IPS DF 6.9 (cell line): Measurements from ENCODE around the gene DAB2.
"Not testable (repeated sequence)": the region's sequence is repeated elsewhere in the genome, so short reads cannot be mapped to it uniquely, and the experiment has no call there.

Experiments used
- DNase-seq: peaks from one replicate; pipeline ENCODE4 v3.0.0-alpha.2; 2013; ENCODE audit warnings: low read depth, low spot score
- H3K27ac ChIP-seq: one replicate; pipeline ENCODE4 v1.5.1; 2013; ENCODE audit warnings: low read length, control low read depth
- H3K27me3 ChIP-seq: 2 replicates; pipeline ENCODE4 v1.6.1; 2013; ENCODE audit warnings: mild to moderate bottlenecking, low read length; ENCODE audit not compliant: control insufficient read depth, insufficient read depth
- H3K36me3 ChIP-seq: 2 replicates; pipeline ENCODE4 v1.6.1; 2013; ENCODE audit warnings: low read length; ENCODE audit not compliant: control insufficient read depth, insufficient read depth
- H3K4me1 ChIP-seq: 2 replicates; pipeline ENCODE4 v1.6.1; 2013; ENCODE audit warnings: low read length; ENCODE audit not compliant: control insufficient read depth, insufficient read depth
- H3K4me3 ChIP-seq: 2 replicates; pipeline ENCODE4 v1.5.1; 2013; ENCODE audit warnings: mild to moderate bottlenecking, low read length
- H3K9me3 ChIP-seq: 2 replicates; pipeline ENCODE4 v1.6.1; 2013; ENCODE audit warnings: low read length, inconsistent platforms; ENCODE audit not compliant: control insufficient read depth, insufficient read depth
- WGBS: extraction: QIAGEN DNeasy Blood & Tissue Kit; methylation state at CpG from one replicate; pipeline ENCODE4 v1.1.7; 2013; ENCODE audit warnings: mixed read lengths, missing lambda C conversion rate; ENCODE audit not compliant: insufficient read length, insufficient coverage; 5-methylcytosine and 5-hydroxymethylcytosine counted together

DAB2 gene

GRCh38 chr5:39411061-39411460, 13.7 kb downstream of the DAB2 start:
- no peak for DNase-seq
- Histone ChIP-seq H3K27ac (no peak overlapping the region), H3K4me3 (no peak overlapping the region), H3K27me3 (no peaks in the 10 kb centered on the region), H3K4me1 (peaks cover 2% of the 10 kb centered on the region), H3K9me3 (no peaks in the 10 kb centered on the region), H3K36me3 (no peaks in the 10 kb centered on the region)
- no CpG with 5 or more reads among the region's 1 CpG for WGBS

- no peaks in the 10 kb centered on the region for H3K9me3 ChIP-seq
- peaks cover 2% of the 10 kb centered on the region for H3K4me1 ChIP-seq
- H3K4me3 ChIP-seq: no peak overlapping the region
- DNase-seq: no peak
- H3K27ac ChIP-seq: no peak overlapping the region
- H3K36me3 ChIP-seq: no peaks in the 10 kb centered on the region
- no CpG with 5 or more reads among the region's 1 CpG for WGBS
- H3K27me3 ChIP-seq: no peaks in the 10 kb centered on the region
Measured at GRCh38 chr5:39409033-39409432, 15.7 kb downstream of the DAB2 start.

GRCh38 chr5:39405083-39405843, 19.5 kb downstream of the DAB2 start:
- Histone ChIP-seq H3K4me1 (no peaks in the 10 kb centered on the region), H3K36me3 (no peaks in the 10 kb centered on the region), H3K27me3 (no peaks in the 10 kb centered on the region), H3K9me3 (no peaks in the 10 kb centered on the region), H3K27ac (no peak overlapping the region), H3K4me3 (no peak overlapping the region)
- no peak for DNase-seq
- no CpG with 5 or more reads among the region's 5 CpGs for WGBS

GRCh38 chr5:39403761-39404160, 21.0 kb downstream of the DAB2 start:
- not testable (repeated sequence) for H3K36me3 ChIP-seq, DNase-seq, H3K27ac ChIP-seq, H3K4me1 ChIP-seq, H3K9me3 ChIP-seq, H3K4me3 ChIP-seq, H3K27me3 ChIP-seq
- no CpG with 5 or more reads among the region's 3 CpGs for WGBS

GRCh38 chr5:39402140-39402539, 22.6 kb downstream of the DAB2 start:
- H3K4me1 ChIP-seq, H3K9me3 ChIP-seq, H3K27ac ChIP-seq, H3K36me3 ChIP-seq, H3K27me3 ChIP-seq, H3K4me3 ChIP-seq, DNase-seq: not testable (repeated sequence)

GRCh38 chr5:39400713-39401578, 23.8 kb downstream of the DAB2 start:
- Histone ChIP-seq H3K4me3 (no peak overlapping the region), H3K27ac (no peak overlapping the region), H3K27me3 (no peaks in the 10 kb centered on the region), H3K9me3 (no peaks in the 10 kb centered on the region), H3K4me1 (no peaks in the 10 kb centered on the region; the same call in 1 of the 2 replicates), H3K36me3 (no peaks in the 10 kb centered on the region)
- no CpG with 5 or more reads among the region's 5 CpGs for WGBS
- DNase-seq: no peak

- WGBS: no CpG with 5 or more reads among the region's 1 CpG
- no peak for DNase-seq
- Histone ChIP-seq H3K4me1 (no peaks in the 10 kb centered on the region; the same call in 1 of the 2 replicates), H3K9me3 (no peaks in the 10 kb centered on the region), H3K36me3 (no peaks in the 10 kb centered on the region), H3K27ac (no peak overlapping the region), H3K4me3 (no peak overlapping the region), H3K27me3 (no peaks in the 10 kb centered on the region)
Measured at GRCh38 chr5:39399135-39400036, 25.4 kb downstream of the DAB2 start.

- Histone ChIP-seq H3K4me1 (no peaks in the 10 kb centered on the region; the same call in 1 of the 2 replicates), H3K27ac (no peak overlapping the region), H3K27me3 (no peaks in the 10 kb centered on the region), H3K4me3 (no peak overlapping the region), H3K36me3 (no peaks in the 10 kb centered on the region), H3K9me3 (no peaks in the 10 kb centered on the region)
- WGBS: no CpG with 5 or more reads among the region's 3 CpGs
- DNase-seq: no peak
Measured at GRCh38 chr5:39396843-39397242, 27.9 kb downstream of the DAB2 start.

GRCh38 chr5:39395521-39395920, 29.3 kb downstream of the DAB2 start:
- no peaks in the 10 kb centered on the region for H3K36me3 ChIP-seq
- DNase-seq: no peak
- no peak overlapping the region for H3K27ac ChIP-seq

GRCh38 chr5:39394946-39395345, 29.8 kb downstream of the DAB2 start:
- H3K36me3 ChIP-seq: no peaks in the 10 kb centered on the region
- H3K27ac ChIP-seq: no peak overlapping the region
- H3K27me3 ChIP-seq: no peaks in the 10 kb centered on the region
- no CpG with 5 or more reads among the region's 3 CpGs for WGBS
- no peaks in the 10 kb centered on the region; the same call in 1 of the 2 replicates for H3K4me1 ChIP-seq
- no peaks in the 10 kb centered on the region for H3K9me3 ChIP-seq
- no peak overlapping the region for H3K4me3 ChIP-seq
- no peak for DNase-seq

More at GRCh38 chr5:39395521-39395920, 29.3 kb downstream of the DAB2 start:
- Histone ChIP-seq H3K4me1 (no peaks in the 10 kb centered on the region; the same call in 1 of the 2 replicates), H3K4me3 (no peak overlapping the region), H3K9me3 (no peaks in the 10 kb centered on the region), H3K27me3 (no peaks in the 10 kb centered on the region)
